Breast epithelium (tissue), 4 donors: ENCODE data around the gene RELN. TPM values are rescaled to one million over a fixed set of nuclear protein-coding genes. Genes with fewer than 3 reads are reported as not detected.
"Not testable (repeated sequence)": the region's sequence is repeated elsewhere in the genome, so short reads cannot be mapped to it uniquely, and the experiment has no call there.

Experiments
- DNase-seq, 2 donors: peaks; one replicate each; pipeline ENCODE4 v3.0.0-alpha.2; 2019; ENCODE audit warnings: low spot score in 2 of 2
- H3K27ac ChIP-seq, 2 donors: fragments of 200-600 bp; sonication (generic) in 1 of 2; one replicate each; pipeline ENCODE4 v1.5.1; 2016 to 2019; ENCODE audit warnings: mild to moderate bottlenecking in 1 of 2
- H3K27me3 ChIP-seq, 2 donors: fragments of 200-600 bp; sonication (generic) in 1 of 2; one replicate each; pipeline versions ENCODE4 v1.5.1 to v1.6.0; 2017 to 2019; ENCODE audit warnings: control low read depth in 1 of 2, mild to moderate bottlenecking in 1 of 2
- H3K36me3 ChIP-seq: fragments of 200-600 bp; one replicate; pipeline ENCODE4 v1.5.1; 2019
- H3K4me1 ChIP-seq, 2 donors: fragments of 200-600 bp; sonication (generic); one replicate each; pipeline ENCODE4 v1.5.1; 2016 to 2019; ENCODE audit warnings: control low read depth in 1 of 2
- H3K4me3 ChIP-seq, 3 donors: fragments of 200-600 bp; sonication (generic); 1 replicate in 2 of 3; 2 replicates in 1 of 3; pipeline ENCODE4 v1.5.1; 2016 to 2019; ENCODE audit warnings: mild to moderate bottlenecking in 3 of 3, moderate library complexity in 2 of 3
- H3K9me3 ChIP-seq, 2 donors: fragments of 200-600 bp; sonication (generic) in 1 of 2; one replicate each; pipeline ENCODE4 v1.5.1; 2016 to 2019; ENCODE audit warnings: control low read depth in 1 of 2
- CTCF ChIP-seq, 3 donors: fragments of 450-650 bp; IDR thresholded peaks; one replicate each; pipeline ENCODE4 v1.5.1; 2016 to 2017; ENCODE audit warnings: antibody characterized with exemption in 3 of 3, mild to moderate bottlenecking in 3 of 3, moderate library complexity in 3 of 3
- POLR2A ChIP-seq: fragments of 450-650 bp; IDR thresholded peaks from one replicate; pipeline ENCODE4 v1.6.1; 2016; ENCODE audit warnings: antibody characterized with exemption, mild to moderate bottlenecking, moderate library complexity
- POLR2AphosphoS5 ChIP-seq, 3 donors: sonication (generic); formaldehyde crosslinking; IDR thresholded peaks; one replicate each; pipeline ENCODE4 v1.6.1; 2017; ENCODE audit warnings: antibody characterized with exemption in 3 of 3
- intact Hi-C: fragments of 100-400 bp; cut with DNase I; formaldehyde crosslinking; loops from one replicate; pipeline ENCODE4 v1.15.1; 2023; ENCODE audit warnings: low total_unique reads
- total RNA-seq, 3 donors: library from RNA; depleted of rRNA; stranded (reverse); fragments of >200 nt; gene quantifications; one replicate each; pipeline ENCODE4 v1.1.0, GENCODE V29; 2016

Gene RELN
- total RNA-seq, 3 donors from 2014 or later = 3.0 to 9.8 (median 4.5) TPM

GRCh38 chr7:103918631-103919271, 70.7 kb downstream of the RELN start:
- Histone ChIP-seq H3K9me3 (no peaks in the 10 kb centered on the region), H3K27ac (no peak overlapping the region), H3K27me3 (no peaks in the 10 kb centered on the region), H3K4me1 (no peaks in the 10 kb centered on the region), H3K36me3 (no peaks in the 10 kb centered on the region), H3K4me3 (no peak overlapping the region)
- no peak for DNase-seq
- intact Hi-C loops = no loop called here
- no peak for TF ChIP-seq POLR2A
- TF ChIP-seq CTCF (IDR thresholded peaks at IDR 0.05) = no peak
- no peak for TF ChIP-seq POLR2AphosphoS5 (IDR thresholded peaks at IDR 0.05)

GRCh38 chr7:103915680-103916357, 73.6 kb downstream of the RELN start:
- no peak overlapping the region for H3K4me3 ChIP-seq
- no peak for DNase-seq
- H3K27ac ChIP-seq = no peak overlapping the region
- TF ChIP-seq POLR2A (no peak), POLR2AphosphoS5 (IDR thresholded peaks at IDR 0.05) (no peak), CTCF (IDR thresholded peaks at IDR 0.05) (no peak)
- intact Hi-C loops = no loop called here
- H3K27me3 ChIP-seq = no peaks in the 10 kb centered on the region
- H3K9me3 ChIP-seq = no peaks in the 10 kb centered on the region
- no peaks in the 10 kb centered on the region for H3K36me3 ChIP-seq
- no peaks in the 10 kb centered on the region for H3K4me1 ChIP-seq

GRCh38 chr7:103914147-103914899, 75.1 kb downstream of the RELN start:
- intact Hi-C loops = no loop called here
- H3K27me3 ChIP-seq = no peaks in the 10 kb centered on the region
- DNase-seq = no peak
- no peak for TF ChIP-seq CTCF (IDR thresholded peaks at IDR 0.05)
- TF ChIP-seq POLR2AphosphoS5 (IDR thresholded peaks at IDR 0.05) = no peak
- no peak for TF ChIP-seq POLR2A
- H3K4me1 ChIP-seq = no peaks in the 10 kb centered on the region
- no peaks in the 10 kb centered on the region for H3K36me3 ChIP-seq
- no peak overlapping the region for H3K27ac ChIP-seq
- H3K9me3 ChIP-seq = no peaks in the 10 kb centered on the region
- no peak overlapping the region for H3K4me3 ChIP-seq

GRCh38 chr7:103912891-103913605, 76.4 kb downstream of the RELN start:
- H3K36me3 ChIP-seq = no peaks in the 10 kb centered on the region
- intact Hi-C loops = no loop called here
- no peak overlapping the region for H3K27ac ChIP-seq

GRCh38 chr7:103911015-103911414, 78.4 kb downstream of the RELN start:
- H3K36me3 ChIP-seq, intact Hi-C loops, H3K27me3 ChIP-seq, H3K27ac ChIP-seq, H3K9me3 ChIP-seq, H3K4me1 ChIP-seq, DNase-seq, H3K4me3 ChIP-seq: not testable (repeated sequence)

More at GRCh38 chr7:103912891-103913605, 76.4 kb downstream of the RELN start:
- no peaks in the 10 kb centered on the region for H3K27me3 ChIP-seq
- no peaks in the 10 kb centered on the region for H3K9me3 ChIP-seq
- no peak for DNase-seq
- H3K4me1 ChIP-seq = no peaks in the 10 kb centered on the region
- no peak for TF ChIP-seq POLR2A
- no peak for TF ChIP-seq CTCF (IDR thresholded peaks at IDR 0.05)
- no peak for TF ChIP-seq POLR2AphosphoS5 (IDR thresholded peaks at IDR 0.05)
- H3K4me3 ChIP-seq = no peak overlapping the region
